B cell (primary cell): ENCODE results near the gene SH3RF3.

ENCODE experiments used
- CTCF ChIP-seq: fragments of 200-600 bp; IDR thresholded peaks from one replicate; pipeline ENCODE4 v1.8.0; 2022; ENCODE audit warnings: antibody characterized with exemption, mild to moderate bottlenecking
- EZH2 ChIP-seq: IDR thresholded peaks from 2 replicates; pipeline ENCODE4 v1.6.1; 2012; ENCODE audit warnings: borderline replicate concordance, low read depth, mild to moderate bottlenecking, moderate library complexity, low read length; ENCODE audit not compliant: insufficient read depth, poor library complexity, severe bottlenecking

- TF ChIP-seq CTCF, result no peak
- no peak for TF ChIP-seq EZH2
Observed at GRCh38 chr2:109317471-109318095, 188.6 kb downstream of the SH3RF3 start.
